CD4-positive, alpha-beta T cell treated with Interleukin-6 for 4 hours (primary cell): ENCODE results near the gene RTBDN.
A peak's percentile ranks its signal among the peaks of the same experiment; 100 is the strongest.
"Not testable (repeated sequence)": the region's sequence is repeated elsewhere in the genome, so short reads cannot be mapped to it uniquely, and the experiment has no call there.

ENCODE experiments used
- DNase-seq: peaks from one replicate; pipeline ENCODE4 v3.0.0-alpha.2; 2020; ENCODE audit warnings: mixed read lengths

Gene RTBDN

GRCh38 chr19:12817810-12818209 lies 16.6 kb downstream of the RTBDN start:
- DNase-seq: not testable (repeated sequence)

DNA sequence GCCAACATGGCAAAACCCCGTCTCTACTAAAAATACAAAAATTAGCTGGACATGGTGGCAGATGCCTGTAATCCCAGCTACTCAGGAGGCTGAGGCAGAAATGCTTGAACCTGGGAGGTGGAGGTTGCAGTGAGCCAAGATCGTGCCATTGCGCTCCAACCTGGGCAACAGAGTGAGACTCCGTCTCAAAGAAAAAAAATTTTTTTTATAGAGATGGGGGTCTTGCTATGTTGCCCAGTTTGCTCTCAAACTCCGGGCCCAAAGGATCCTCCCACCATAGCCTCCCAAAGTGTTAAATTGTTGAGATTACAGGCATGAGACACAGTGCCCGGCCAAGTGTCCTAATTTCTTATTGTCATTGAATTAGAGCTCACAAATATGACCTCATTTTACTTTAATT lies 17.2 kb downstream of the RTBDN start:
- not testable (repeated sequence) for DNase-seq

DNA sequence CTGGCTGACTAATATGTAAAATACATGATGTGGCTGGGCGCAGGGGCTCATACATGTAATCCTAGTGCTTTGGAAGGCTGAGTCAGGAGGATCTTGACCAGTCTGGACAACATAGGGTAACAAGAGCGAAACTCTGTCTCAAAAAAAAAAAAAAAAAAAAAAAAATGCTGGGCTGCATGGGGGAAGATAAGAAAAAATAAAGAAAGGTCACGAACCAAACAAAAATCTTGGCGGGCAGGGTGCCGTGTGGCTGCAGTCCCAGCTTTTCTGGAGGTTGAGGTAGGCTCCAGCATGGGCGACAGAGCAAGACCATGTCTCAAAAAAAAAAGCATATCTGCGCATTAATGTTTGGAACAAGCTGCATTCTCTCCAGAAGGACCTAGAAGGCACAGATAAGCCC lies 19.3 kb downstream of the RTBDN start:
- no peak for DNase-seq

- peak; percentile 90 for DNase-seq
Measured at GRCh38 chr19:12806242-12807081, 27.9 kb downstream of the RTBDN start, which contains the start of gene RNASEH2A. Gene RNASEH2A (plus strand): TSS chr19:12806584. CDS start chr19:12806674, 90 bp downstream.

DNA sequence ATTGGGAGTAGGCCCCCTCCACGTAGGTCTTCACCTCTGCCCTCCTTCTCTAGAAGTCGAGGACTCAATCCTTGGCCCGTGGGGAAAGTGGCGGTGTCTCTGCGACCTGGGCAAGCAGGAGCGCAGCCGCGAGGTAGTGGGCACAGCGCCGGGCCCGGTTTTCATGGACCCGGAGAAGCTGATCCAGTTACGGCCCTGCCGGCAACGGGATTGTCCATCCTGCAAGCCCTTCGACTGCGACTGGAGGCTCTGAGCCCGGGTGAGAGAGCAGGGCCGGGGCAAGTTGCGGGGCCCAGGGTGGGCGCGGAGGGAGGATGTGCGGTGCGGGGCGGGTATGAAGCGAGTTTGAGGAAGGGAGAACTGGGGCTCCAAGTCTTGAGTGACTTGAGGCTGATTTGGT lies 30.3 kb downstream of the RTBDN start:
- DNase-seq: no peak

- DNase-seq: no peak
Measured at GRCh38 chr19:12802267-12803106, 31.9 kb downstream of the RTBDN start.

- peak; percentile 80 for DNase-seq
Measured at GRCh38 chr19:12801466-12802266, 32.7 kb downstream of the RTBDN start, which contains the start of the genes PRDX2 and THSD8. Gene PRDX2 (minus strand): TSS chr19:12801800. CDS start chr19:12801261, 539 bp downstream. Gene THSD8 (plus strand): TSS chr19:12802069. CDS start chr19:12802072, 3 bp downstream.

DNA sequence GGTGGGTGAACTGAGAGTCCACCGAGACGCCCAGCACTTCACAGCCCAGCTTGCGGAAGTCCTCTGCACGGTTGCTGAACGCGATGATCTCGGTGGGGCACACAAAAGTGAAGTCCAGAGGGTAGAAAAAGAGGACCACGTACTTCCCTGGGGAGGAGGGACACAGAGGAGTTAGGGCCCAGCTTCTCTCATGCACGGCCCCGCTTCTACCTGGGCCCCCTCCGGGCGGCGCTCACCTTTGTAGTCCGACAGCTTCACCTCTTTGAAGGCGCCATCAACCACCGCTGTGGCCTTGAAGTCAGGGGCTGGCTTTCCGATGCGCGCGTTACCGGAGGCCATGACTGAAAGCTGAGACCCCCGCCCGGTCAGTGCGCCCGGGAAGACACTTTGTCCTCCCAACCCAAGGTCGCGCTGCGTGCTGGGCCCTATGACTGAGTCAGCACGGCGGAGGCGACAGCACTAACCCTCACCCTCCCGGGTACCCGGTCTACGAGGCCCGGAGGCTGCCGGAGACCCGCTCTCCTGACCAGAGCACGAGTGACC lies 33.4 kb downstream of the RTBDN start:
- DNase-seq: peak; percentile 34

GRCh38 chr19:12800466-12800770 lies 34.0 kb downstream of the RTBDN start:
- DNase-seq: no peak

DNA sequence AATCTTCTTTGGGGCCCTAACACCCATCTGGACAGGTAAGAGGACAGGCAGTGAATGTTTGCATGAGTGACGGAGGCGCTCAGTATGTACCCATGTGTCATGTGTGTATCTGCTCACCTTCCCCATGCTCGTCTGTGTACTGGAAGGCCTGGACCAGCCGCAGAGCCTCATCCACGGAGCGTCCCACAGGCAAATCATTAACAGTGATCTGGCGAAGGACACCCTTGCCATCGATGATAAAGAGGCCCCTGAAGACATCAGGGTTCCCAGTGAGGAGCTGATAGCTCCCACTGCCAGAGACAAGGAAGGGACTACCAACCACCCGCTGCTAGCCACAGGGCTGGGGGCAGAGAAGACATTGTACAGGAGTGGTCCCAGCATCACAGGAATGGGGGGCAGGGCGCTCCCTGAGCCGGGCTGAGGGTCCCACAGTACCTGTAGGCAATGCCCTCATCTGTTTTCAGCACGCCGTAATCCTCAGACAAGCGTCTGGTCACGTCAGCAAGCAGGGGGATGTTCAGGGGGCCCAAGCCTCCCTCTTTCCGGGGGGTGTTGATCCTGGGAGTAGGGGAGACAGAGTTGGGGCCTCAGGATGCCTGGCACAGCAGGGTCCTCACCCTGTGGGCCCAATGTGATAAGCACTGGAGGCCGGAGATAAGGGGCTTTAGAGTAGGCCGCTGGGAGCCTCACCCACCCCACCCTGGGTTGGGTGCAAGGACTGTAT lies 34.5 kb downstream of the RTBDN start:
- DNase-seq: no peak

GRCh38 chr19:12797607-12798006 lies 36.8 kb downstream of the RTBDN start:
- DNase-seq: not testable (repeated sequence)

- DNase-seq: no peak
Measured at GRCh38 chr19:12797141-12797587, 37.2 kb downstream of the RTBDN start.

GRCh38 chr19:12796146-12797071 lies 38.0 kb downstream of the RTBDN start:
- peak; percentile 82 for DNase-seq

GRCh38 chr19:12794971-12795381 lies 39.4 kb downstream of the RTBDN start:
- DNase-seq: no peak

DNA sequence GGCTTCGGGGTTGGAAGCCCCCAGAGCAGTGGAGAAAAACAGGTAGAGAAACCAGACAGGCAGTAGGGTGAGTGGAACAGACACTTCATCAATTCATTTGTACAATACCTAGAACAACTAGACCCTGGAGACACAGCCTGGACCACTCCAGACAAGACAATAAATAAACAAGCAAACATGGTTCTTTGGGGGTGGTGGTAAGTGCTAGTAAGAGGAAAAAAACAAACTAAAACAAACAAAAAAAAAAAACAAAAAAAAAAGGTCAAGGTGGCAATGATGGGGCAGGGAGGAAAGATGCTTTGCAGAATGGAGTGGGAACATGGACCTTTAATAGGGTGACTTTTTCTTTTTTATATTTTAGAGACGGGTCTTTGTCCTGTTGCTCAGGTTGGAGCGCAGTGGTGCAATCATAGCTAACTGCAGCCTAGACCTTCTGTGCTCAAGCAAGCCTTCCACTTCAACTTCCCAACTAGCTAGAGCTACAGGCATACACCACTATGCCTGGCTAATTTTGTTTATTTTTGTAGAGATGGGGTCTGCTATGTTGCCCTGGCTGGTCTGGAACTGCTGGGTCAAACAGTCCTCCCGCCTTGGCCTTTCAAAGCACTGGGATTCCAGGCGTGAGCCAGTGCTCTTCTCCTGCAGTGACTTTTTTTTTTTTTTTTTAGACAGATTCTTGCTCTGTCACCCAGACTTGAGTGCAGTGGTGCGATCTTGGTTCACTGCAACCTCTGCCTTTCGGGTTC lies 40.0 kb downstream of the RTBDN start:
- no peak for DNase-seq

- DNase-seq: peak; percentile 95
Measured at GRCh38 chr19:12793290-12794195, 40.8 kb downstream of the RTBDN start.

DNA sequence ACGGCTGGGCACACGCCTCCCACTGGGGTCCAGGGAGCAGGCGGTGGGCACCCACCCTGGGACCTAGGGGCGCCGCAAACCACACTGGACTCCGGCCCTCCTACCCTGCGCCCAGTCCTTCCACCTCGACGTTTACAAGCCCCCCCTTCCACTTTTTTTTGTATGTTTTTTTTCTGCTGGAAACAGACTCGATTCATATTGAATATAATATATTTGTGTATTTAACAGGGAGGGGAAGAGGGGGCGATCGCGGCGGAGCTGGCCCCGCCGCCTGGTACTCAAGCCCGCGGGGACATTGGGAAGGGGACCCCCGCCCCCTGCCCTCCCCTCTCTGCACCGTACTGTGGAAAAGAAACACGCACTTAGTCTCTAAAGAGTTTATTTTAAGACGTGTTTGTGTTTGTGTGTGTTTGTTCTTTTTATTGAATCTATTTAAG lies 41.5 kb downstream of the RTBDN start:
- no peak for DNase-seq

DNA sequence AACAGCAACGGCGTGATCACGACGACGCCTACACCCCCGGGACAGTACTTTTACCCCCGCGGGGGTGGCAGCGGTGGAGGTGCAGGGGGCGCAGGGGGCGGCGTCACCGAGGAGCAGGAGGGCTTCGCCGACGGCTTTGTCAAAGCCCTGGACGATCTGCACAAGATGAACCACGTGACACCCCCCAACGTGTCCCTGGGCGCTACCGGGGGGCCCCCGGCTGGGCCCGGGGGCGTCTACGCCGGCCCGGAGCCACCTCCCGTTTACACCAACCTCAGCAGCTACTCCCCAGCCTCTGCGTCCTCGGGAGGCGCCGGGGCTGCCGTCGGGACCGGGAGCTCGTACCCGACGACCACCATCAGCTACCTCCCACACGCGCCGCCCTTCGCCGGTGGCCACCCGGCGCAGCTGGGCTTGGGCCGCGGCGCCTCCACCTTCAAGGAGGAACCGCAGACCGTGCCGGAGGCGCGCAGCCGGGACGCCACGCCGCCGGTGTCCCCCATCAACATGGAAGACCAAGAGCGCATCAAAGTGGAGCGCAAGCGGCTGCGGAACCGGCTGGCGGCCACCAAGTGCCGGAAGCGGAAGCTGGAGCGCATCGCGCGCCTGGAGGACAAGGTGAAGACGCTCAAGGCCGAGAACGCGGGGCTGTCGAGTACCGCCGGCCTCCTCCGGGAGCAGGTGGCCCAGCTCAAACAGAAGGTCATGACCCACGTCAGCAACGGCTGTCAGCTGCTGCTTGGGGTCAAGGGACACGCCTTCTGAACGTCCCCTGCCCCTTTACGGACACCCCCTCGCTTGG lies 42.1 kb downstream of the RTBDN start:
- peak; percentile 84 for DNase-seq
